ENCODE measurements around the gene AQP9.

The AQP9 gene

DNA sequence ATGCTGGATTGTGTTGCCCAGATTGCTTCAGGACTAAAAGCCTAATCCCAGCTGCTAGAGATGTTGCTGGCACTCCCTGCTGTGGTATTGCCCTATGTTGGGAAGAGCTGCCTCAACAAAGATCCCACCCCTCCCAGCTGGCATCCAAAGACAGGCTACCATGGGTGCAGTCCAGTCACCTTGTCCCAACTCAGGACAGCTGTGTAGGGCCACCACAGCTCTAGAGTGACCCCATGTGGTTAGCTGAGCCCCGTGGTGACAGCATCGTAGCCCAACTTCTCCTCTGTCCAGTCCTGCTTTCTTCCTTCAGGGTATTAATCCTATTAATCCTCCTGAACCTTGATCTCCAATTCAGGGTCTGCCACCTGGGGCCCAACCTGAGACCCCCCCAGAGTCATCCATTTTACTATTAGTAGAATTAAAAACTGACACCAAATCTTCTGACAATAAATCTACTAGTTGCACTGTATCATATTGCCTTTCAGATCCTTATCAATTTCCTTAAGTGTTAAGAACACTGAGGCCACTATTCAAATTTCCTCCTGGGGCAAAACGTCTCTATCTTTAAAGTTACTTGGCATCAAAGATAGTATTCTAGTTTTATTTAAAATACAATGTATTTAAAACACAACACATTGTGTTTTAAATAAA lies 83.5 kb downstream of the AQP9 start:
- Mint-ChIP-seq H3K36me3 (no peaks in the 10 kb centered on the region), H3K27me3 (no peaks in the 10 kb centered on the region), H3K9me3 (ENCODE audit: low read depth) (no peaks in the 10 kb centered on the region), H3K4me1 (ENCODE audit: low read depth) (no peaks in the 10 kb centered on the region), H3K4me3 (no peak overlapping the region), H3K27ac (no peak overlapping the region)

DNA sequence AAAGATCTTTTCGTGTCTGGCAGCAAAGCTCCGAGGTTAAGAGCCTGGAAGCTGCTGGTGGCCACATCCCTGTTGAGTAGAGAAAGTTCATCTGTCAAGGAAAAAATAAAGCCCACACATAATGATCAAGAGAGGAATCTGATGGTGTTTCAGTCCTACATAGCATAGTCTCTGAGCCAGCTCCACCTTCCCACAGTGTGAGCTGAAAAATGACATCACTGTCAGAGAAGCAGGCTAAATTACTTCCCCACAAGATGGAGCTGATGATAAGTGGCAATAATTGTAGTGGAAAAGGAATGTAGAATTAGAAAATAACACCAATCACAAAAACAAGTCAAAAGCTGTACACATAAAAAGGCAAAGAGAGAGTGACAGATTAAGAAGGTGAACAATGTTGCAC lies 84.5 kb downstream of the AQP9 start:
- Mint-ChIP-seq H3K27ac (no peak overlapping the region), H3K9me3 (ENCODE audit: low read depth) (no peaks in the 10 kb centered on the region)

DNA sequence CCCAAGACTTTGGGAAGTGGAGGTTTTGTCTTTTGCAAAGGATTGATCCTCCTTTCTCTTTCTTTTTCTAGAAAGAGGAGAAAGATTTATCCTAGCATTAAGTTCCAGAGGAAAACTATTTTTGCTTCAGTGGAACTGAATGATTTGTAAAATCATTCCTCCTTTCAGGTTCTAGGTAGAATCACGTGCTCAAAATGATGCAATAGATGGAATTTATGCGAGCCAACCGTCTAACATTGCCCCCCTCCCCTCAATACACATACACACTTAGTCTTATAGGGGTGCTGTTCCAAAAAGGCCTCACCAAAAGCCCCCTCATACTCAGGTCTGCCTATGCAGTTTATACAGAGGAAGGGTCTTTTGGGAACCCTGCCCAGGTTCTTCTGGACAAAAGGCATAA lies 85.3 kb downstream of the AQP9 start:
- no peak overlapping the region for H3K27ac Mint-ChIP-seq
- no peaks in the 10 kb centered on the region for H3K9me3 Mint-ChIP-seq (ENCODE audit: low read depth)
- H3K27me3 Mint-ChIP-seq = no peaks in the 10 kb centered on the region
- H3K4me3 Mint-ChIP-seq = no peak overlapping the region
- H3K36me3 Mint-ChIP-seq = no peaks in the 10 kb centered on the region
- peaks cover 5% of the 10 kb centered on the region for H3K4me1 Mint-ChIP-seq (ENCODE audit: low read depth)

More for the DNA sequence above, 84.5 kb downstream of the AQP9 start:
- no peaks in the 10 kb centered on the region for H3K27me3 Mint-ChIP-seq
- H3K4me3 Mint-ChIP-seq = no peak overlapping the region
- no peaks in the 10 kb centered on the region for H3K4me1 Mint-ChIP-seq (ENCODE audit: low read depth)
- H3K36me3 Mint-ChIP-seq = no peaks in the 10 kb centered on the region

DNA sequence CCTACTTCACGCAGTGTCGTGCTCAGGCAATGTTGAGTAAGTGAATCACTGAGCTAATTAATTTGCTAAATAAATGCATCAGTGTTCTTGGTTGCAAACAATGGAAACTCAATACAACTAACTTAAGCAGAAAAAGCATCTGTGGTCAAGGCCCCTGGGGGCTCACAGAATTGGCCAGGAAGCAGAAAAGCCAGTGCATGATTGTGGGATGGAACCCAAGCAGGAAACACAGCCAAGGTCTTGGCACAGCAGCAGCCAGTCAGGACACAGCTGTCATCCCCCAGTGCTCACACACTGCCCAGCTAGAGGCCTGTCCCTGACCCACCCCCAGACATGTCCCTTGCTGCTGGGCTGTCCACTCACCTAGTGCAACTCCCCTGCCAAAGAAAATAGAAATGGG lies 85.9 kb downstream of the AQP9 start:
- no peak overlapping the region for H3K4me3 Mint-ChIP-seq
- peaks cover 2% of the 10 kb centered on the region for H3K27me3 Mint-ChIP-seq
- H3K9me3 Mint-ChIP-seq (ENCODE audit: low read depth) = no peaks in the 10 kb centered on the region
- no peak overlapping the region for H3K27ac Mint-ChIP-seq
- no peaks in the 10 kb centered on the region for H3K36me3 Mint-ChIP-seq
- H3K4me1 Mint-ChIP-seq (ENCODE audit: low read depth) = peaks cover 11% of the 10 kb centered on the region

DNA sequence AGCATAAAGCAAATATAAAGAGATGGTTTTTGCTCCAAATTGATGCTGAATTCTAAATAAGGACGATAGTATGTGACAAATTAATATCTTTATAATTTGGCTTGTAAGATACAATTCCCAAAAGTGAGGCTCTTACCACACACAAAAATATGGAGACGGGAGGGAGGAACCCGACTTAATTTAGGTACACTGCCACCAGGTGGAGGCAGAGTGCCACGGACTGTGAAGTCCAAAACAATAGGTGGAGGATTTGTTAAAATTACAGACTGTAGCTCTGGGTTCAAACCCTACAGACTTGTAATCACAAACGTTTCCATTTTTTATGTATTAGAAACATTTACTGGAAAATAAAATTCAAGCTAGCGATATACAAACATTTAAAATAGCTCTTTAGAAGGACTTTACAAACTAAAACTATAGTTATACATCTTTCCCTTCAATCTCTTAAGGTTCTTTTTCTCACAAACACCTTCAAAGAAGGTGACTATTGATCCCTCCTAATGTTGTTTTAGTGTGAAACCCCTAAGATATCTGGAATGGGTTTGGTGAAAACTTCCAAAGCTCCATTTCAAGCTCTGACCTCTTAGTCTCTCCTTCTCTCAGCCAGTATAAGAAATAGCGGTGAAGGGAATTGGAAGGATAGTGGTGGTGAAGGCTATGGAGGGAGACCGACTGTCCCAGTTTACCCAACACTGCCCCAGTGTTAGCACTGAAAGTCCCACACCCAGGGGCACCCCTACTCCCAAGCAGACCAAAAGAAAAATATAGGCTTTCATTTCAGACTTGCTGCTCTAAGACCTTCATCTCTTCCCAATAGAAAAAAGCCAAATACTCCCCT lies 89.7 kb downstream of the AQP9 start:
- H3K27me3 Mint-ChIP-seq = peaks cover 2% of the 10 kb centered on the region
- peaks cover 12% of the 10 kb centered on the region for H3K4me1 Mint-ChIP-seq (ENCODE audit: low read depth)
- H3K27ac Mint-ChIP-seq = no peak overlapping the region
- no peaks in the 10 kb centered on the region for H3K9me3 Mint-ChIP-seq (ENCODE audit: low read depth)
- H3K36me3 Mint-ChIP-seq = no peaks in the 10 kb centered on the region
- H3K4me3 Mint-ChIP-seq = no peak overlapping the region

DNA sequence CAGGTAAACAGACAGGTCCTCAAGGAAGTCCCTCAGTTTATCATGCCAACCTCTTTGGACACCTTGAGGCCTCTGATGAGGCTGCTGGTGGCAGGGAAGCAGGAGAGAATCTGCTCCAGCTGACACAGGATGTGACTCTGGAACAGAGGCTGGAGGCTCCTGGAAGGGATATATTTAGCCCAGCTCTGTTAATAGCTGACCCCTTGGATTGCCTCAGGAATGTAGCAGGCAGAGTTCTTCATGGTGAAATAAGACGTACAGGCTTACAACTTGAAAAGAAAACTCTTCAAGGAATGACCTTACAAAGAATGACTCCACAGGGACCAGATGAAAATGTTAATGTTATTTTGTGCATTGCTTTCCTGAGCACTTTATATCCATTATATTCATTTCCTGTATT lies 90.5 kb downstream of the AQP9 start:
- H3K4me3 Mint-ChIP-seq = peak overlapping the region; percentile 24
- peaks cover 2% of the 10 kb centered on the region for H3K27me3 Mint-ChIP-seq
- H3K36me3 Mint-ChIP-seq = no peaks in the 10 kb centered on the region
- peaks cover 12% of the 10 kb centered on the region for H3K4me1 Mint-ChIP-seq (ENCODE audit: low read depth)
- H3K27ac Mint-ChIP-seq = no peak overlapping the region
- no peaks in the 10 kb centered on the region for H3K9me3 Mint-ChIP-seq (ENCODE audit: low read depth)

DNA sequence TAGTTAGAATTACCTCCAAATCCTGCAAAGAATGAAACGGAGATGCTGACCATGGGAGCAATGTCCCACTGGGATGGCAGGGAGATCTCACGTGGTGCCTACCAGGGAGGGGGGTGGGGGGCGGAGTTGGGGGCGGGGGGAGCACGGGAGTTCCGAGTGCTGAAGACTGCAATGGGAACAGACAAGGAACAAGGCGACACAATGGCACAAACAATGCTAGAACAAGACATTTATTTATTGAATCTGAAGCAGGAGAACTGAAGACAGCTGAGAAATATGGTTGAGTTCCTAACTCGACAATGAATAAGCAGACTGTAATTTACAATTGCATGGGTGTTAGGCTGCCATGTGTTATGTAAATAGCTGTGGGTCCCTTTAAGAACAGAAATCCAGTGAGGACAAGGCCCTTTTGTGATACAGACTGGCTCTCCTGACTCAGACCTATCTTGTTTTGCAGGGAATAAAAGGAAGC lies 91.2 kb downstream of the AQP9 start:
- no peak overlapping the region for H3K27ac Mint-ChIP-seq
- H3K4me1 Mint-ChIP-seq (ENCODE audit: low read depth) = peaks cover 12% of the 10 kb centered on the region
- H3K27me3 Mint-ChIP-seq = peaks cover 2% of the 10 kb centered on the region
- H3K4me3 Mint-ChIP-seq = peak overlapping the region; percentile 24
- no peaks in the 10 kb centered on the region for H3K9me3 Mint-ChIP-seq (ENCODE audit: low read depth)
- H3K36me3 Mint-ChIP-seq = no peaks in the 10 kb centered on the region

DNA sequence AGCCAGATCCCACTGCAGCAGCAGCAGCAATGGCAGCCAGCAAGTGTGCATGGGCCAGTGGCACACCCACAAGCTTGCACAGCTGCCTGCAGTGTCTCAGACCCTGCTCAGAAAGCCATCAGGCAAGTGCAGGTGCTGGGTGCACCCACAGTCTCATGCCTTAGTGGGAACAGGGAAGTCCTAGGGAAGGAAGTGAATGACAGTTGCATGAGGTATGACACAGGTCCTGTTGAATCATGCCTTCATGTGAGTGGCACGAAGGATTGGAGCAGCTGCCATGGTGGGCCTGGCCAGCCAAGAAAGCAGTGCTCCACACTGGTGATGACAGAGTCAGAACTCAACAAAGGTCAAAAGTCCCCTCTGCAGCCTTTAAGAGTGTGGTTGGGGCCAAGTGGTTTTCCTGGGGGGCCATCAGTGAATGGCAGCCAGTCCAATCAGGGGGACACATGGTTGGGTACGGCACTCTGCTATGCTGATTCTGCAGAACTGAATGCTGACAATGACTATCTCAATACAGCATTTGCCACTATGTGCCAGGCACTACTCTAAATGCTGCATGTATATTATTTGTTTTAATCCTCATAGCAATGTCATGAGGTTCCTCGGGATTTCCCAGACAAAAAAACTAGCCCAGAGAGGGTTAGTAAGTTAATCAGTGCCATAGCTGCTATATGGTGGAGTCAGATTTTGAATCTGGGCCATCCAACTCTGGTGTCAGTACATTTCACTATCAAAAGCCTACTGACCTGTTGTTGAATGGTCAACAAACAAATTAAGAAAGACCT lies 94.3 kb downstream of the AQP9 start:
- H3K4me1 Mint-ChIP-seq (ENCODE audit: low read depth) = peaks cover 12% of the 10 kb centered on the region
- no peaks in the 10 kb centered on the region for H3K36me3 Mint-ChIP-seq
- H3K27ac Mint-ChIP-seq = no peak overlapping the region
- H3K27me3 Mint-ChIP-seq = peaks cover 2% of the 10 kb centered on the region
- no peak overlapping the region for H3K4me3 Mint-ChIP-seq
- no peaks in the 10 kb centered on the region for H3K9me3 Mint-ChIP-seq (ENCODE audit: low read depth)

DNA sequence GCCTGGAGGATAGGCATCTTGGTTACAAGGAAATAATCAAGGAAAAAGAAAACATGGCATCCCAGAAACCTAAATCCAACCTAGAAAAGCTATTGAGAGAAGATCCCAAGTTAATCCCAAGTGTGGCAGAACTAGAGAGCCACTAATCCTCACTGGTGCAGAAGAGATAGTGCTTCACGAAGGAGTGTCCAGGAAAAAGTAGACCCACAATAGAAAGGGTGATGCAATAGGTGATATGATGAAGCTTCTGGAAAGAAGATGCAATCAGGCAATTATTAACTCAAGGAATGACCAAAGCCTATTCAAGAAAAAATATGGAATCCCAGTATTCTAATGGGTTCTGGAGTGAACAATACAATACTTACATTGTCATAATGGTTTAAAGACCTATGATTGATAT lies 95.2 kb downstream of the AQP9 start:
- Mint-ChIP-seq H3K4me3 (no peak overlapping the region), H3K27me3 (peaks cover 2% of the 10 kb centered on the region), H3K9me3 (ENCODE audit: low read depth) (no peaks in the 10 kb centered on the region), H3K27ac (no peak overlapping the region), H3K36me3 (no peaks in the 10 kb centered on the region), H3K4me1 (ENCODE audit: low read depth) (peaks cover 8% of the 10 kb centered on the region)

All from activated naive CD8-positive, alpha-beta T cell (primary cell).